DMS53 treated with DMSO at 0.1 percent for 48 hours (cell line): ENCODE results near the gene TRIP13.
"Not testable (repeated sequence)": the region's sequence is repeated elsewhere in the genome, so short reads cannot be mapped to it uniquely, and the experiment has no call there.

ENCODE experiments used
- DNase-seq: peaks from one replicate; lab custom pipeline; 2025; ENCODE audit not compliant: unreplicated experiment; lab: John Stamatoyannopoulos, UW

The TRIP13 gene

DNA sequence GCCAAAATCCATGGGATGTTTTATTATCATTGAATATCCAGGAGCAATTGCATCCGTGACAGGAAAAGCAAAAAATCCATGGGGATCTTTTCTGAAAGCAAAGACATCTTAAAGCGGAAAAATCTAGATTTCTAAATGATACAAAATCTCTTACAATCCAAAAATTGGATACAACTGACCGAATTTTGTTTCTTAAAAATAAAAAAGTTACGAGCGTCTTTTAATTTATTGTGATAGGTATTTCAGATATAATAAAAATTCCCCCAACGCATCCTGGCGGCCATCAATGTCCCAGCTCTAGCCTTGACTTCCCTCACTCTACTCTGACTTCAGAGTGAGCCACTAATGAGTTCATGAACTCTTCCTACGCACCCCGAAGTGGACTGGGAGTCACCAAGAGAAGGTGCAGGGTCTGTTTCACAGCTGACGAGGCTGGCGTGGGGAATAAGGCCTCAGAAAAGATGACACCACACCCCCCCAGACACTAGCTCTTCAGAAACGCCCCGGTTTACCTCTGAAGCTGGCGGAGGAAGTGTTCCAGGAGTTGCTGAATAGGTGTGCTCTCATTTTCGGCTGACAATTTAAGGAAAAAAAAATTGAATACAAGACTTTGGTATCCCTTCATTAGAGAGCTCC, 3.5 kb upstream of the TRIP13 start:
- no peak for DNase-seq

DNA sequence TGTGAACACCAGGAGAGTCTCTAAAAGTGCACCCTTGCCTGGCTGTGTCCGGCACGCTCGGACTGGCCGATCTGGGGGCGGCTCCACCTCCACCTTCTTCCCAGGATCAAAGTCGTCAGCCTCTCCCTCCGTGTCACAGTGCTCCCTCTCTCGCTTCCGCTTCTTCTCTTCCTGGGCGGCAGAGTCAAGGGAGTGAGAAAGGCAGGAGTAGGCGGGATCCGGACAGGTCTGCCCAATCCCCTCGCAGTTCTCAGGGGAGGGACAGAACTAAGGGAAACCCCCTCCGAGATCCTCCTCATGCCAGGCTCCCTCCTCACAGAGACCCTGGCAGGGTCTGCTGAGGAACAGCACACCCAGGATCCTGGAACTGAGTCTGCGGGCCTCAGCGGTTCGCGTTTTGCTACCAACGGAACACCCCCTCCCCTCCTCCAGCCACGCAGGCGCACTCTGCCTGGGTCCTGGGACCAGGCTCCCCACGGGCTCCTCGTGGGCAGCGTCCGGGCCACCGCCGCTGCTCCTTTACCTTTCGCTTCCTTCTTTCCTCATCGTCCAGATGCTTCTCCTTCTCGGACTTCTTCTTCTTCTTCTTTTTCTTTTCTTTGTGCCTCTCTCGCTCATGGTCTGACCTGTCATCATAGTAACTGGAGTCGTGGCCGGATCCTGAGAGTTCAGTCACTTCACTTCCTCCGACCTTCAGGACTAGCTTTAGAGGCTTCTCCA, 1.4 kb upstream of the TRIP13 start:
- no peak for DNase-seq

DNA sequence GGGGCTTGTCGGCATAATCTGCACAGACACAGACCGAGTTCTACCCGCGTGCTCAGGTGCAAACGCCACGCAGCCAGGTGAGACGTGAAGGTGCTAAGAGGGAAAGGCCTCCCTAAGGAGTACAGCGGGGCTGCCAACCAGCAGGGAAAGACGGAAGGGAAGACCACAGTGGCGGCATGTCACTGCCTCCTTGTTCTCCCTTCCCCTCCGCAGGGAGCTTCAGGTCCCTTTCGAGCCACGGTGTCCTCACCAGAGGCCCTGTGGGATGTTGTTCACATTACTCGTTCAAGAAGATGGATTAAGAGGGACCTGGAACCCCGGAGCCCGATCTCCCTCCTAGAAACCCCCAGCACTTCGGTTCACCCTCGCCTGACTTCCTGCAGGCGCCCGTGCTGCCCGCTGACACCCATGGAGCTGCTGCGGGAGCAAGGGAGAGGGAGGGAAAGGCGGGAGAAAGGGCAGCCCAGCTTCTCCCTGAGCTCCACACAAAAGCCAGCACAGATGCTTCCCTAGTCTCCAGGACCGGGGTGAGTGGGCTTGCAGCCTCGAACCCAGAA, 769 bp upstream of the TRIP13 start:
- DNase-seq: no peak

DNA sequence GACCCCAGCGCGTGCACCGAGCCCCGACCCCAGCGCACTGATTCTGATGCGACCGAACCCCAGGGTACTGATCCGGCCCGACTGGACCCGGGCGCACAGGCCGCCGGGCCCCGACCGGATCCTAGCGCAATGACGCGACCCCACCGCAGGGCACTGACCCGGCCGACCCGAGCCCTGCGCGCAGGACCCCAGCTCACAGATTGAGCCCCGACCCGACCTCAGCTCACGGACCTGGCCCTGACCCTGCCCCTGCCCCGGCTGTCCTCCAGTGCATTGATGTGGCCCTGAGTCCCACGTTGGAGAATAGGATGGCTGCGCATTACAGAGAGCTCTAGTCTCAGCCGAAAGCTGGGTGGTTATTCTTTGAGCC, 438 bp downstream of the TRIP13 start:
- no peak for DNase-seq

DNA sequence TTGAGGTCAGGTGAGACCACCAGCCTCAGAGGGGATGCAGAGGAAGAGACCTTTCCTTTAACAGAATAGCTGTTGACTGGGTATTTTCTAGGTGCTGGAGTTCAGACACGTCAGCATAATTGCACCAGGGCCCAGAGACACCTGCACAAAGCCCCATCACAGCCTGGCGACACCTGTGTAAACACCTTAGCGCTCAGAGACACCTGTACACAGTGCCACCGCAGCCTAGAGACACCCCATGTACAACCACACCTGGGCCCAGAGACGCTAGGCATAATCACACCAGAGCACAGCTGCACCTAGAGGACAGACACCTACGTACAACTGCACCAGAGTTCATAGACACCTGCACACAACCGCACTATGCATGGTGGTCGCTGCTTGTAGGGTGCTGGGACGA, 1.0 kb downstream of the TRIP13 start:
- DNase-seq: peak; percentile 72

DNA sequence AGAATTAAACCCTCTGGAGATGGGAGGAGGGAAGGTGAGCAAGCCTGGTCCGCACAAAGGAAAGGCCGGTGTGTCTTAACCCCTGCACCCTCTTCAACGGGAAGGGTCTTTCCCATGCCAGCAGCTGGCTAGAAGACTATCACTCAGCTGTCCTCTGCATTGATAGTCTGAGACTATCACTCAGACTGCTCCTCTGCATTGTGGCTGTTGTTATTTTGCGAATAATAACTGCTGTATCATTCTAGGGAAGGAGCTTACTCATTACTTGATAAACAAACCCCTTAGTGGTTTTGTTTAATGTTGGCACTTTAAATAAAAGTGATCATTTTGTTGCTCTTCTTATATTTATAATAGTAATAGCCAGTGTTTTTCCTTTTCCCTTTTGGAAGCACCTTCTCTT, 8.1 kb downstream of the TRIP13 start:
- no peak for DNase-seq

DNA sequence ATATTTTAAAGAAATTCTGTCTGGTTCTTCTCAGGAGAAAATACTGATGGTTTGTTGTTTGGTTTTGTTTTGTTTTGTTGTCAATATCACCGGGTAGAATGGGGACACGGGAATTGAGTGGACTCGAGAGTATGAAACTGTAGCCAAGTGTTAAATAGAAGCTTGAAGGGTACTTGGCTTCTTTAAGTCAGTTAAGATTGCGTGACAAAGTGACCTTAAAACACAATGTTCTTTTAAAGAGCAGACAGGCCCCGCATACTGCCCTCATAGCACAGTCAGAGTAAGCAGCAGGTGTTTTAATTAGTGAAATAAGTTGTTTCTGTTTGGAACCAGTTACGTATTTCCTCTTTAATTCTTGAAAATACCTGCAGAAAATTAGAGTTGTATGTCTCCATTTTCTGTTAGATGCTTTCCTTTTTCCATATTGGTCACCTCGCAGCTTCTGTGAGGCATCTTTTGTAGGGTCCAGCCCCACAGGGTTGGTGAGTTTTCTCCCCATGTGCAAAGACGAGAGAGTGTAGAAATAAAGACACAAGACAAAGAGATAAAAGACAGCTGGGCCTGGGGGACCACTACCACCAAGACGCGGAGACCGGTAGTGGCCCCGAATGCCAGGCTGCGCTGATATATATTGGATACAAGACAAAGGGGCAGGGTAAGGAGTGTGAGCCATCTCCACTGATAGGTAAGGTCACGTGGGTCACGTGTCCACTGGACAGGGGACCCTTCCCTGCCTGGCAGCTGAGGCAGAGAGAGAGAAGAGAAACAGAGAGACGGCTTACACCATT, 9.6 kb downstream of the TRIP13 start:
- no peak for DNase-seq

DNA sequence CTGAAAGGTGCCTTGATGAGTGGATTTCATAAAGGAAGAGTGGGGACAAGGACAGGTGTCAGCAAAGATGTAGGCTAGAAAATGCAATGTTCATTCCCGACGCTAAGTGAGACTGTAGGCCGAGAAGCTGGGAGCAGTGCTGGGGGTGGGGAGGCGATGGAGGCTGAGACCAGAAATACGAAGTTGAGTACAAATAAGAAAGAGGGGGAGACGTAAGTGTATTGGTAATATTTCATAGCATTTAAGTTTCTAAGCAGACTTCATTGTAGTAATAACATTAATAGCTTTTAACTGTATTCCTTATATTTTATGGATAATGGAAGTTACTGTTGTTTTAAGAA, 11.0 kb downstream of the TRIP13 start:
- DNase-seq: no peak

DNA sequence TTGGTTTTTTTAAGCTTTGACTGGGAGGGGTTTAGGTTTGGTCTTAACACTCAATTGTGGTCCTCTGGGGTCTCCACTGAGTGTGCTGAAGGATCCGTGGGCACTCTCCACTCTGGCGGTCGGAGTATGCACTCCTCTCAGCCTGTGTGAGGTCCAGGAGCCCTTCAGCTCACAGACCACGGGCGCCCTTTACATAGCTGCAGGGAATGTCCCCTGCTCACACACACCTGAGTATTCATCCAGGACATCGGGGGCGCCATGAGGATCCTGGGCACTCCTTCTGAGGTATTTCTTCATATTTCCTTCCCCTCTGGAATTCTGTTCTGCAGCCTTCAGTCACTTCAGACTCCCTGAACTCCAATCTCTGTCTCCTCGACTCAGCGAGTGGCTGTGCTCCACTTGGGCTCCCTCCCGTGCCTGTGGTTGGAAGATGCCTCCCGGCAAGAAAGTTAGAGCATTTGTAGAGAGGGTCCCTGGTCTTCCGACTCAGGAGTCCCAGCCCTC, 12.5 kb downstream of the TRIP13 start:
- DNase-seq: no peak

DNA sequence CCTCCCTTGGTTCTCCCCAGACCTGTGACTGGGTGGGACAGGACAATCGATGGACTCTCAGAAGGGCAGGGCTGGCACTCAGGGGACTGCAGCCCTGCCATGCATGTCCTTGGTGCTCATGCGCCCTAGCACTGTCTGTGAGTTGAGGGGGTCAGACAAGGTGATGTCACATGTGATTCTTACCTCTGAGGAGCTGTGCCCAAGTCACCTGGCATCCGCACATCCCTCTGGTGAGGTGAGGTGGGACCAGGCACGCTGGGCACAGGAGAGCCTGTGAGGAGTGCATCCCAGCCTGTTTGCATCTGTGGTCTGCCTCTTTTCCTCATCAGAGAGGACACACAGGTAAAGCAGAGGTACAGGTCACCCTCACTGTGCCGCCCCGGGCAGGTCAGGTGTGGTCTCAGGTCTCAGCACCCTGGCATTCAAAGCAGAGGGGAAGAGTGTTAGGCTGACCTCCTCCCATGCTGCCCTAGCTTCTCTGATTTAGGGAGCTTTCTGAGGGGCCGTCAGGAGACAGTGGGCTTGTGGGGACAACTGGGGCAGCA, 14.8 kb downstream of the TRIP13 start:
- no peak for DNase-seq

DNA sequence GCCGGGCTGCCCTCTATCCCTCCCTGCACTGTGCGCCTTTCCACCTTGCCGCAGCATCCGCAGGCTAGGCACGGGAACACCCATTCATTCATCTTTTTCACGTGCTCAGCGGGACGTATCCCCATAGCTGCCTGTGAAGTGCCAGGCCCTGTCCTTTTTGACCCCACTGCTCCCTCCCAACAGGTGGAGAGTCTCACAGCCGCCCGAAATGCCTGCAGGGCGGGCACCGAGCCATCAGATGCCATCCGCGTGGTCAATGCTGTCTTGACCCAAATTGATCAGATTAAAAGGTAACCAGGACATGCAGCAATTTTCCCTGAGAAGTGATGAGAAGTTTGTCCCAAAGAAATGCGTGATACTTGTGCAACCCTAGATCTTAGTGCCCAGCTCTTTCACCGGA, 15.5 kb downstream of the TRIP13 start:
- no peak for DNase-seq

DNA sequence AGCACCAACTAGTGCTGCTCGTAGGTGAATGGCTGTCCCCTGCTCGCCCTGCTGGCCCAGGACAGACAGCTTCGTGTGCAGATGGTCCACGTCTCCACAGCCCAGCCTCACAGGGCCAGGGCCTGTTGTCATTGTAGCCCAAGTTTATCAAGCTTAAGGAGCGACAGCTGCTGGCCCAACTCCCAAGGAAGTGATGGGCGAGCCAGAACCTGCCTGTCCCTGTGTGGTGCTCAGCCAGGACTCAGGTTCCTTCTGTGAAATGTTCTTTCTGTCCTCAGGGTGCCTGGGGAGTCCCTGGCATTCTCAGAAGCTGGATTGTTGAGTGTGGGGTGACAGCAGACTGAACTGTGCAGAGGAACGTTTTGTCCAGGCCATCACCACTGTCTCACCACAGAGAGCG, 16.4 kb downstream of the TRIP13 start:
- no peak for DNase-seq

DNA sequence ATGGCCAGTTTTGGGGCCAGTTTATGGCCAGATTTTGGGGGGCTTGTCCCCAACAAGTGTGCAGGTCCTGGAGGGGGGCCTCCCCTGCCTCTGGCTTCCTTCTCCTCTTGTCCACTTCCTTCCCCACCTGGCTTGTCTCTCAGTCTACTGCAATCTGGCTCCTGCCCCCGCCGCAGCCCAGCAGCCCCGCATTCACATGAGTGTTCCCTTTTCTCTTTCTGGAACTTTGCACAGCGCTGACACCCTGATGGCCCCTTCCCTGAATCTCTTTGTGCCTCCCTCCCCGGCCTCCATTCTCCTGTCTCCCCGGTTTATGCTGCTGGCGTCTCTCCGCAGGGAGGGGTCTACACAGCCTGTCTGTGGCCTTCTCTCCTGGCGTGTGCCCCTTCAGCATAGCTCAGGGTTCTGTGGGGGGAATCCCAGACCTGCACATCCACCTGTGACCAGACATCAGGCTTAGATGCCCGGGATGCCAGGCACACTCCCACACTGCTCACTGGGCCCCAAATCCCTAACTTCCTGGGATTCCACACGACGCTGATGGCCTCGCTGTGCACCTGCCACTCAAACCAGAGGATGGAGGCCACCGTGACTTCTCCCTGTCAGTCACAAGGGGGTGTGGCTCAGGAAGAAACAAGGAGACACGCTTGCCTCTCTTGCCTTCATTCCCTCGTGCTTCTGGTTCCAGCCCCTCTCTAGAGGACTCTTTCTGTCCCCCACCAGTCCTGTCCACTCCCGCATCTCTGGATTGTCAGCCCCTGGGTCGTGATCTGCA, 17.5 kb downstream of the TRIP13 start:
- DNase-seq: no peak

DNA sequence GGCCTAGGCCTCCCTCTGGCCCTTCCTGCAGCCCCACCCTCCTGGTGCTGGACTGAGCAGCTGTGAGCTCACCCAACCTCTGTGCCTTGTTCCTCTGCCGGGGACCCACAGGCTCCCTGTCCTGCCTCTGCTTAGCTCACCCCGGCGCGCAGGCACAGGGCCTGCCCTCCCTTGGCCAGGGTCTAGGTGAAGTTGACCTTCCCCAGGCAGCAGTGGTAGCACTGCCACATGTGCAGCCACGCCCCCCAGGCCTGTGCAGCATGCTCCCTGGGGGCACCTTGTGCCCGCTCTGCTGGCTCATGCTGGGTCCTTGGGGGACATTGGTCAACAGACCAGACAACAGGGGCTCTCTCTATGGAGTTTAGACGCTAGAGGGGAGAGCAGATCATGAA, 18.1 kb downstream of the TRIP13 start:
- no peak for DNase-seq

DNA sequence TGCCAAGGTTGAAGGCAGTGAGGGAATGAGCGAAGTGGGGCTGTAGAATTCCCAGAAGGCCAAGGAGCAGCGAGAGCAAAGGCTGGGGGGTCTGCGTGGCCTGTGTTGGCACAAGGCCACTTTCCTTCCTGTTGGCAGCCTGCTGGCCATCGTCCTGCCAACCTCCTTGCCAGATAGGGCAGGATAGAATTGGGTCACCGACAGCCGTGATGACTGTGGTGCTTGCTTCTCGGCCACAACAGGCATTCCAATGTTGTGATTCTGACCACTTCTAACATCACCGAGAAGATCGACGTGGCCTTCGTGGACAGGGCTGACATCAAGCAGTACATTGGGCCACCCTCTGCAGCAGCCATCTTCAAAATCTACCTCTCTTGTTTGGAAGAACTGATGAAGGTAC, 18.9 kb downstream of the TRIP13 start:
- DNase-seq: no peak

DNA sequence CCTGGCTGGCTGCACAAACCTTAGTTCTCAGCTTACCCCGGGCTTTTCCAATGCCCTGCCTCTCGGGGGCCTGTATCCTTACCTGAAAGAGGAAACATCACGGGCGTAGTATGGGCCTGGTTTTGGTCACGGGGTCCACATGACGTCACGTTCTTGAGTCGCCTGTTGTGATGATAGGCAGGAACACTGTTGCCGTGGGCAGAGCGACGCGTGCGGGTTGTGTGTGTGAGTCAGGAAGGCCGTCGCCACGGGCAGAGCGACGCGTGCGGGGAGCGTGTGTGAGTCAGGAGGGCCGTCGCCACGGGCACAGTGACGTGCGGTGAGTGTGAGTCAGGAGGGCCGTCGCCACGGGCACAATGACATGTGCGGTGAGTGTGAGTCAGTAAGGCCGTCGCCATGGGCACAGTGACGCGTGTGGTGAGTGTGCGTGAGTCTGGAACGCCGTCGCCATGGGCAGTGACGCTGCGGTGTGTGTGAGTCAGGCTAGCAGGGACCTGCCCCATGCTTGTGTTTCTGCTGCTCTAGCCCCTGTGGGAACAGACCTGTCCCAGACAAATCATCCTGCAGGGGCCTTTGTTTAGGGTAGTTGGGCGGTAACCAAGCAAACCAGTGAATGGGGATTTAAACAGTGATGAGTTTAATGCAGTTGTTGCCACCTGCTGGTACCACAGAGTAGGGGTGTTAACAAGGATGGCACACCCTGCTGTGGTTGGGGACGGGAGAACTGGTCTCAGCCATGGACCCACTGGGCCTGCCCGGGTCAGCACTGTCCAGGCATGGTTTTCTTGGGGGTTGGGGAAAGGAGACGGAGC, 19.8 kb downstream of the TRIP13 start:
- DNase-seq: no peak

DNA sequence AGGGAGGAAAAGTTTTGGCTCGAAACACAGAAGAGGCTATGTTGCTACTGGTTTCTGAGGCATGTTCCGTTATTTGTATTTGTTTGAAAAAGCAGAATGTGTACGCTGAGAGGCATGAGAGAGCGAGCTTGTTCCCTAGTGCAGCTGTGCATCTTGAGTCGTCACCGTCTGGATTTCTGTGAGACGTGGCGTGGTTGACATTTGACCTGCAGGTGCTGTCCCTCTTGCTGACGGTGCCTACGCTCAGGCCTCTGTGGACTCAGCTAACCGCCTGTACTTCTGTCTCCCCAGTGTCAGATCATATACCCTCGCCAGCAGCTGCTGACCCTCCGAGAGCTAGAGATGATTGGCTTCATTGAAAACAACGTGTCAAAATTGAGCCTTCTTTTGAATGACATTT, 21.5 kb downstream of the TRIP13 start:
- no peak for DNase-seq

DNA sequence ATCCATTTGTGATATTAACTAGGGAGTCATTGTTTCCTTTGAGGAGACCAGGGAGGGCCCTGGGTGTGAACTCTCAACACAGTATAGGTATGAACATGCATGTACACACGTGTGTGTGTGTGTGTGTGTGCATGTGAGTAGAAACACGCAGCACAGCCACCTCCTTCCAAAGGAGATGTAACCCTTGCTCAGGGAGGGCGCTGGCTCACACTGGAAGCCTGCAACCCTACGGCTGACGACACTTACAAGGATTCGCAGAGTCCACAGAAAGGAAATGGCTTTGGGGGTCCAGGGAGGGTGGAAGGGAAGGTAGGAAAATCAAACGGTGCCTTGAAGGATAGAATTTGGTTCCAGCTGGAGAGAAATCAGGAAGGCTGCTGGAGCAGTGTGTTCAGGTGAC, 21.9 kb downstream of the TRIP13 start:
- no peak for DNase-seq

DNA sequence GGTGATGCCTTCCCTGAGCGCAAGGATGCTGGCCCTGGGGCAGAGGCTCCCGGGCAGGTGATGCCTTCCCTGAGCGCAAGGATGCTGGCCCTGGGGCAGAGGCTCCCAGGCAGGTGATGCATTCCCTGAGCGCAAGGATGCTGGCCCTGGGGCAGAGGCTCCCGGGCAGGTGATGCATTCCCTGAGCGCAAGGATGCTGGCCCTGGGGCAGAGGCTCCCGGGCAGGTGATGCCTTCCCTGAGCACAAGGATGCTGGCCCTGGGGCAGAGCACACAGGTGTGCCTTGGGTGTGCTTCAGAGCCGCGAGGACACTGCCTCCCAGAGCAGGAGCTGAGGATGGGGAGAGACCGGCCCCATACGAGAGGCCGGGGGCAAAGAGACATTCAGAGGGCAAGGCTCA, 22.7 kb downstream of the TRIP13 start:
- DNase-seq: not testable (repeated sequence)

DNA sequence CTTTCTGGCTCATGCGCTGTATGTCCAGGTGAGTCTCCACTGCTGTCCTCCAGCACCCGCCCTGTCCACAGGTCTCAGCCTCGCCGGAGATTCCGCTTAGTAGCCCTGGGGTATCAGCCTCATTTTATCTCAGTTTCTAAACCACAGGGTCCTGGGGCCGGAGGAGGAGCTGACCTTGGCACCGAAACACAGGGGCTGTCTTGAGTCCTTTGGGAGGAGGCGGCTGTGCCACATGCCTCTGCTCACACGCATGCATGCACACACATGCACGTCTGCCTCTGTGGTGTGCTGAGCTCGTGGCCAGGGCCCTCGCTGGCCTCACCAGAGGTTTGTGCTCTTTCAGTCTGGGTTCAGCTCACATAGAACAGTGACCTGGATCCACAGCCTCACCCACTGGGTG, 23.3 kb downstream of the TRIP13 start:
- no peak for DNase-seq
